Measurements from ENCODE around the gene RASA3. TPM values are rescaled to one million over a fixed set of nuclear protein-coding genes. Genes with fewer than 3 reads are reported as not detected.
A peak's percentile ranks its signal among the peaks of the same experiment; 100 is the strongest.

The RASA3 gene
- total and polyA plus RNA-seq, 2 of the 8 experiments (the other 6 are each of a cell fraction or from before 2014, with no cell fraction given), result 7.5 to 21.9 TPM

GRCh38 chr13:113950451-113951245, 181.8 kb downstream of the RASA3 start:
- POLR2A ChIA-PET (ENCODE audit: partially characterized antibody), result no interaction called here
- no peak overlapping the region for H3K27ac ChIP-seq (ENCODE audit: low read depth, low read length)
- H4K5ac ChIP-seq (ENCODE audit: insufficient read length, low read depth, low read length), result peak overlapping the region; percentile 12
- no peak overlapping the region for H2BK120ac ChIP-seq (replicated peaks; ENCODE audit: low read depth, low read length)
- FAIRE-seq, result no peak
- H3K4me1 ChIP-seq (replicated peaks in 1 of 4; ENCODE audit: control insufficient read depth in 3 of 4, insufficient read depth in 4 of 4, low read length in 3 of 4), result peaks cover 0 to 2% (median 0%) of the 10 kb centered on the region in 4 experiments; a peak in 1 of 7 replicates
- H2BK15ac ChIP-seq (ENCODE audit: low read length), result no peak overlapping the region
- CTCF ChIA-PET (ENCODE audit: partially characterized antibody), result no interaction called here
- no peak overlapping the region for H3K4me3 ChIP-seq (ENCODE audit: extremely low read depth in 1 of 4, insufficient read depth in 2 of 4, low read depth in 3 of 4, low read length in 4 of 4)
- no peak for DNase-seq (ENCODE audit: low read depth in 1 of 2, low spot score in 2 of 2)
- no peaks in the 10 kb centered on the region for H3K27me3 ChIP-seq (replicated peaks in 1 of 4; ENCODE audit: control insufficient read depth in 3 of 4, extremely low read depth in 1 of 4, insufficient read depth in 3 of 4, low read length in 3 of 4)
- no peak overlapping the region for H3K4ac ChIP-seq (replicated peaks; ENCODE audit: insufficient read length, low read depth, low read length)
- no peak overlapping the region for H4K91ac ChIP-seq (replicated peaks; ENCODE audit: insufficient read length, low read length)
- no peak overlapping the region for H2BK12ac ChIP-seq (ENCODE audit: low read depth, low read length)
- H3K14ac ChIP-seq (ENCODE audit: insufficient read length), result no peak overlapping the region
- no peak overlapping the region for H3K18ac ChIP-seq (ENCODE audit: extremely low read depth, low read length)
- no peak overlapping the region for H2AFZ ChIP-seq (ENCODE audit: low read length)
- H4K8ac ChIP-seq (ENCODE audit: extremely low read depth, insufficient read depth, low read length), result peak overlapping the region; percentile 65
- no peak overlapping the region for H2BK20ac ChIP-seq (ENCODE audit: low read length)
- H3K79me1 ChIP-seq (ENCODE audit: low read depth, low read length), result no peaks in the 10 kb centered on the region; the same call in 1 of the 2 replicates
- peaks cover 0 to 14% of the 10 kb centered on the region in 2 experiments; a peak in 1 of 4 replicates for H3K9me3 ChIP-seq (ENCODE audit: insufficient read depth in 2 of 2, low read depth in 1 of 2, low read length in 1 of 2)
- H3K9ac ChIP-seq (replicated peaks in 1 of 4; ENCODE audit: extremely low read depth in 1 of 4, low read depth in 3 of 4, low read length in 3 of 4), result no peak overlapping the region
- H2AK5ac ChIP-seq (ENCODE audit: low read depth, low read length), result no peak overlapping the region
- no peaks in the 10 kb centered on the region for H3K79me2 ChIP-seq (ENCODE audit: control insufficient read depth in 1 of 2, insufficient read depth in 2 of 2, low read length in 2 of 2)
- TF ChIP-seq CREB1 (IDR thresholded peaks at IDR 0.05) (no peak), TBP (IDR thresholded peaks at IDR 0.05; ENCODE audit: low read depth, low read length) (0 out of 2 replicates have a peak, but pooled peaks have one; percentile 22)
- no peaks in the 10 kb centered on the region for H3K36me3 ChIP-seq (ENCODE audit: control insufficient read depth in 2 of 4, insufficient read depth in 4 of 4, low read length in 3 of 4)
- H2BK5ac ChIP-seq (ENCODE audit: low read depth, low read length), result no peak overlapping the region
- WGBS, 2 experiments (ENCODE audit: extremely low coverage in 1 of 2, insufficient coverage in 1 of 2, insufficient read length in 1 of 2, insufficient replicate concordance in 2 of 2, low coverage in 1 of 2, low lambda C conversion rate in 2 of 2, missing lambda C conversion rate in 1 of 2), result 79% methylated on average over 24 of the region's 24 CpGs; no CpG with 5 or more reads in 1 of the 2 experiments
- H3K23me2 ChIP-seq (ENCODE audit: low read depth, low read length), result no peaks in the 10 kb centered on the region
- H3K23ac ChIP-seq (ENCODE audit: insufficient read length), result no peak overlapping the region
- no peaks in the 10 kb centered on the region for H4K20me1 ChIP-seq (replicated peaks in 1 of 2; ENCODE audit: control insufficient read depth in 1 of 2, insufficient read depth in 2 of 2, low read length in 2 of 2)
- H3K4me2 ChIP-seq (ENCODE audit: insufficient read depth in 1 of 2, low read depth in 2 of 2, low read length in 2 of 2), result no peak overlapping the region
- H3K56ac ChIP-seq (replicated peaks; ENCODE audit: insufficient read length, low read depth, low read length), result no peak overlapping the region
